Osteoblast (primary cell): Measurements from ENCODE around the gene PIK3R3. TPM values are rescaled to one million over a fixed set of nuclear protein-coding genes. Genes with fewer than 3 reads are reported as not detected.

Experiments
- DNase-seq: peaks from one replicate; pipeline ENCODE4 v3.0.0; 2011; ENCODE audit warnings: low spot score, mixed read lengths; ENCODE audit not compliant: insufficient read length; ENCODE audit errors: missing footprints
- H2AFZ ChIP-seq: 2 replicates; pipeline ENCODE4 v1.6.0; 2011; ENCODE audit warnings: mild to moderate bottlenecking, low read length
- H3K27ac ChIP-seq: 2 replicates; pipeline ENCODE4 v1.5.1; 2011; ENCODE audit warnings: mild to moderate bottlenecking, low read depth, low read length, moderate library complexity
- H3K27me3 ChIP-seq: 2 replicates; pipeline ENCODE4 v1.6.0; 2012; ENCODE audit warnings: mild to moderate bottlenecking, control low read depth, inconsistent platforms, low read length, moderate library complexity; ENCODE audit not compliant: insufficient read depth
- H3K36me3 ChIP-seq: 2 replicates; pipeline ENCODE4 v1.5.1; 2011; ENCODE audit warnings: mild to moderate bottlenecking, low read length, control low read depth, moderate library complexity; ENCODE audit not compliant: insufficient read depth
- H3K4me1 ChIP-seq: 2 replicates; pipeline ENCODE4 v1.5.1; 2011; ENCODE audit warnings: mild to moderate bottlenecking, low read length, control low read depth, moderate library complexity; ENCODE audit not compliant: insufficient read depth
- H3K4me2 ChIP-seq: 2 replicates; pipeline ENCODE4 v1.6.0; 2011; ENCODE audit warnings: mild to moderate bottlenecking, low read length; ENCODE audit not compliant: insufficient read depth
- H3K4me3 ChIP-seq: fragments of 200-600 bp; sonication (generic); 3 replicates; pipeline ENCODE4 v1.5.1; 2012; ENCODE audit warnings: mild to moderate bottlenecking, low read length, inconsistent platforms; ENCODE audit not compliant: insufficient read depth
- H3K79me2 ChIP-seq: 2 replicates; pipeline ENCODE4 v1.6.0; 2012; ENCODE audit warnings: mild to moderate bottlenecking, low read length, control low read depth, inconsistent platforms; ENCODE audit not compliant: insufficient read depth
- H3K9me3 ChIP-seq: 2 replicates; pipeline ENCODE4 v1.5.1; 2011; ENCODE audit warnings: low read depth, low read length, control low read depth
- H4K20me1 ChIP-seq: 2 replicates; pipeline ENCODE4 v1.6.0; 2012; ENCODE audit warnings: mild to moderate bottlenecking, low read length, control low read depth; ENCODE audit not compliant: insufficient read depth
- small RNA-seq: library from RNA; depleted of rRNA; stranded (forward); fragments of <200 nt; gene quantifications from one replicate; pipeline ENCODE3, GENCODE V24; 2012
- total RNA-seq: library from RNA; depleted of rRNA; stranded (reverse); fragments of >200 nt; gene quantifications from 2 replicates; pipeline ENCODE4 v1.2.3, GENCODE V29; 2012
- TF ChIP-seq, protein P1 (sequence below): IDR thresholded peaks from 2 replicates; pipeline ENCODE4 v1.5.1; 2011; ENCODE audit warnings: mild to moderate bottlenecking, low read depth, low read length, moderate library complexity; ENCODE audit errors: extremely low read depth

The PIK3R3 gene
- total RNA-seq, 1 donor = 4.0 TPM

DNA sequence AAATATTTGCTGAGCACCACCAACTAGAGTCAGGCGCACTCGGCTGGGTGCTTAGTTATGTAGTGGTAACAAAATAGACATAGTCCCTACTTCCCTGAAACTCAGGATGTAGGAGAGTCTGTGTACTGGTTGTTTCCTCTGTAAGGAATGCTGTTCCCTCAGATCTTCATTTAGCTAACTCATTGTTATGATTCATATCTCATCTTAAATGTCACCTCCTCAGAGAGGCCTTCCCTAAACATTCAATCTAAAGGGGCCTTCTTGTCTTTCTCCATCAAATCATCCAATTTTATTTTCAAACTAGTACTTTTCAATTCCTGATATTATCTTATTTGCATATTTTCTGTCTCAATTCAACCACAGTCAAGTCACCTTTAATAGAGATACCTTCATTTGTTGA lies 132.9 kb downstream of the PIK3R3 start:
- no peaks in the 10 kb centered on the region for H3K36me3 ChIP-seq
- H3K4me2 ChIP-seq = no peak overlapping the region
- peaks cover 3% of the 10 kb centered on the region for H3K79me2 ChIP-seq
- no peaks in the 10 kb centered on the region for H4K20me1 ChIP-seq
- no peaks in the 10 kb centered on the region for H3K9me3 ChIP-seq
- no peak overlapping the region for H3K4me3 ChIP-seq
- DNase-seq = no peak
- no peaks in the 10 kb centered on the region for H3K4me1 ChIP-seq
- no peak overlapping the region for H2AFZ ChIP-seq
- H3K27me3 ChIP-seq = no peaks in the 10 kb centered on the region
- TF ChIP-seq, protein P1, sequence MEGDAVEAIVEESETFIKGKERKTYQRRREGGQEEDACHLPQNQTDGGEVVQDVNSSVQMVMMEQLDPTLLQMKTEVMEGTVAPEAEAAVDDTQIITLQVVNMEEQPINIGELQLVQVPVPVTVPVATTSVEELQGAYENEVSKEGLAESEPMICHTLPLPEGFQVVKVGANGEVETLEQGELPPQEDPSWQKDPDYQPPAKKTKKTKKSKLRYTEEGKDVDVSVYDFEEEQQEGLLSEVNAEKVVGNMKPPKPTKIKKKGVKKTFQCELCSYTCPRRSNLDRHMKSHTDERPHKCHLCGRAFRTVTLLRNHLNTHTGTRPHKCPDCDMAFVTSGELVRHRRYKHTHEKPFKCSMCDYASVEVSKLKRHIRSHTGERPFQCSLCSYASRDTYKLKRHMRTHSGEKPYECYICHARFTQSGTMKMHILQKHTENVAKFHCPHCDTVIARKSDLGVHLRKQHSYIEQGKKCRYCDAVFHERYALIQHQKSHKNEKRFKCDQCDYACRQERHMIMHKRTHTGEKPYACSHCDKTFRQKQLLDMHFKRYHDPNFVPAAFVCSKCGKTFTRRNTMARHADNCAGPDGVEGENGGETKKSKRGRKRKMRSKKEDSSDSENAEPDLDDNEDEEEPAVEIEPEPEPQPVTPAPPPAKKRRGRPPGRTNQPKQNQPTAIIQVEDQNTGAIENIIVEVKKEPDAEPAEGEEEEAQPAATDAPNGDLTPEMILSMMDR = no peak
- H3K27ac ChIP-seq = no peak overlapping the region

DNA sequence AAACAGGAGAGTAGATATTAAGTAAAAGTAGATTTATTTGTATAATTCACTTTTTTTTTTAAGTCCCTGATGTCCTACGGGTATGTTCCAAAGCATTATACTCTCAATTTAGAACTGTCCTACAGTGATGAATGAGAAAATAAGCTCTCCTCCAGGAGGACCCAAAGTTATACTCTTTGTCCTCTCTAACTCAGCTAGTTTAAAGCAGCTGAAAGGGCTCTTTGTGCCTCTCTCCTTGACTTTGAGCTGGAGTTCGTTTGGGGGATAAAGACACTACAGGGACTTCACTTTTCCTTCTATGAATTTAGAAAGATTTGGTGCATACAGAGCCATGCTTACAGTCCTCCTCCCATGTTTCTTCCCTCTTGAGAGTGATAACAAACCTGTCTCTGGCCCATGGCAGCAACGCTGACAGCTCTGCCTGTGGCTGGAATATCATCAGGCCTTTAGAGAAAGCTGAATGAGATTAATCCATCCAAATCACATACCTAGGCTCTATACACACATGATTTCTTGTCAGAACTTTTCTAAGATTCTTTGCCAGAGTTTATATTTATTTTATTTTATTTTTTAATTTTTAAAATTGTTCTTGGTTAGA lies 134.3 kb downstream of the PIK3R3 start:
- H3K4me3 ChIP-seq = no peak overlapping the region
- no peak for DNase-seq

GRCh38 chr1:45995298-45995697 lies 137.1 kb downstream of the PIK3R3 start:
- H3K4me3 ChIP-seq = no peak overlapping the region
- peak; percentile 68 for DNase-seq

More for the DNA sequence above, 134.3 kb downstream of the PIK3R3 start:
- no peaks in the 10 kb centered on the region for H3K9me3 ChIP-seq
- no peaks in the 10 kb centered on the region for H3K27me3 ChIP-seq
- H3K36me3 ChIP-seq = no peaks in the 10 kb centered on the region
- no peak overlapping the region for H2AFZ ChIP-seq
- H3K27ac ChIP-seq = no peak overlapping the region
- TF ChIP-seq, protein P1 = no peak
- H4K20me1 ChIP-seq = no peaks in the 10 kb centered on the region
- no peak overlapping the region for H3K4me2 ChIP-seq
- H3K79me2 ChIP-seq = peaks cover 5% of the 10 kb centered on the region
- H3K4me1 ChIP-seq = no peaks in the 10 kb centered on the region

DNA sequence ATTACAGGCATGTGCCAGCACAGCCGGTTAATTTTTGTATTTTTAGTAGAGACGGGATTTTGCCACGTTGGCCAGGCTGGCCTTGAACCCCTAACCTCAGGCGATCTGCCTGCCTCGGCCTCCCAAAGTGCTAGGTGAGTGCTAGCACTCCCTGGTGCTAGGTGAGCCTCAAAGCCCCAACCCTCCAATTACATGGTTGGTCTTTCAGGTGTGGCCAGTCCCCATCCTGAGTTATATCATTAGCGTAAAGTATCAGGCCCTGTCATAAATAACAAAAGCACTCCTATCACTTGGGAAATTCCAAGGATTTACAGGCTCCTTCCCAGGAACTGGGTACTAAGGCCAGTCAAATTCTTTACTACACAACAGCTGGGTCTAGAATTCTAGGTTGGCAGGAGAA lies 138.0 kb downstream of the PIK3R3 start:
- Histone ChIP-seq H3K9me3 (no peaks in the 10 kb centered on the region), H4K20me1 (no peaks in the 10 kb centered on the region), H3K36me3 (no peaks in the 10 kb centered on the region), H3K4me2 (no peak overlapping the region), H3K4me3 (no peak overlapping the region), H3K27me3 (no peaks in the 10 kb centered on the region), H3K4me1 (no peaks in the 10 kb centered on the region), H3K79me2 (peaks cover 17% of the 10 kb centered on the region), H2AFZ (no peak overlapping the region), H3K27ac (no peak overlapping the region)
- DNase-seq = no peak
- TF ChIP-seq, protein P1 = no peak

More at GRCh38 chr1:45995298-45995697, 137.1 kb downstream of the PIK3R3 start:
- no peaks in the 10 kb centered on the region for H3K9me3 ChIP-seq
- H3K4me1 ChIP-seq = no peaks in the 10 kb centered on the region
- H3K27me3 ChIP-seq = no peaks in the 10 kb centered on the region
- H3K36me3 ChIP-seq = no peaks in the 10 kb centered on the region
- H3K79me2 ChIP-seq = peaks cover 13% of the 10 kb centered on the region
- no peak overlapping the region for H3K4me2 ChIP-seq
- no peaks in the 10 kb centered on the region for H4K20me1 ChIP-seq
- TF ChIP-seq, protein P1 = no peak
- no peak overlapping the region for H3K27ac ChIP-seq
- no peak overlapping the region for H2AFZ ChIP-seq

Small RNAs within 50 kb of the gene (small RNA-seq; reads per million reads assigned to genes)
- gene AL358075.3 (not detected), gene AL672043.1 (not detected)

Other genes starting within 250 kb of the PIK3R3 start
- 0.59 and 1.1 TPM in 2 replicates for gene TSPAN1, start 42.5 kb upstream of the PIK3R3 start, total RNA-seq
- not detected in 2 replicates for gene P3R3URF, start 43.9 kb upstream of the PIK3R3 start, total RNA-seq
- gene POMGNT1, start 65.8 kb upstream of the PIK3R3 start, total RNA-seq = 43.9 and 45.6 TPM in 2 replicates
- 4.1 and 4.3 TPM in 2 replicates for gene LURAP1, start 70.7 kb upstream of the PIK3R3 start, total RNA-seq
- gene RAD54L, start 115.1 kb upstream of the PIK3R3 start, total RNA-seq = 0.59 and 1.4 TPM in 2 replicates
- 103 and 104 TPM in 2 replicates for gene LRRC41, start 171.0 kb upstream of the PIK3R3 start, total RNA-seq
- gene UQCRH, start 171.1 kb upstream of the PIK3R3 start, total RNA-seq = 197 and 202 TPM in 2 replicates
- gene NSUN4, start 208.2 kb upstream of the PIK3R3 start, total RNA-seq = 17.4 and 20.3 TPM in 2 replicates